ENCODE results near the gene SEPTIN1.
A peak's percentile ranks its signal among the peaks of the same experiment; 100 is the strongest.

SEPTIN1 gene

DNA sequence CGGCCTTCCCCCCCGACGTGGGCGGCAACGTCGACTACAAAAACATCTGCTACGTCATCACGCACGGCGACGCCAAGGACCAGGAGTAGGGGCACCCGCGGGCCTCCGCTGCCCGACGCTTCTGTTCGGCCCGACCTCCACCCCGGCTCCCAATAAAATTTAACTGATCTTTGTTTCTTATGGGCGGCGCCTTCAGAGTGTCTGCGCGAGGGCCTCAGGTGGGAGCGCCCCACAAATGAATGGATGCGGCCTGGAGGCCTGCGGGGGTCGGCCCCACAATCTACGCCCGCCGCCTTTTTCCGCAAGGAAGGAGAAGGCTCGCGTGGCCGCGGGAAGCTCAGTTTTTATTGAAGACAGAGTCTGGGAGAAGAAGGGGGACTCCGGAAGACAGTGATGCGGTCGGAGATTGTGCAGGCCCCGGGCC, 4.5 kb downstream of the SEPTIN1 start:
- H3K14ac ChIP-seq (ENCODE audit: low read length): peak overlapping the region; percentile 92
- H3K4me1 ChIP-seq (ENCODE audit: control insufficient read depth in 1 of 2, insufficient read depth in 2 of 2, low read length in 2 of 2): peaks cover 24 to 29% of the 10 kb centered on the region in 2 experiments
- peak overlapping the region; percentile 33 for H3K4me3 ChIP-seq (ENCODE audit: low read depth, low read length)
- no CpG with 5 or more reads among the region's 39 CpGs for WGBS (ENCODE audit: extremely low coverage, insufficient coverage, insufficient read length)
- peak overlapping the region; percentile 92 for H2BK120ac ChIP-seq (ENCODE audit: insufficient read depth, low read length, poor library complexity)
- H3K4me2 ChIP-seq (ENCODE audit: low read length): peak overlapping the region; percentile 75
- no peaks in the 10 kb centered on the region for H3K27me3 ChIP-seq (ENCODE audit: insufficient read depth, low read length)
- peak overlapping the region; percentile 96 for H4K91ac ChIP-seq (ENCODE audit: low read depth, low read length)
- H3K18ac ChIP-seq (ENCODE audit: low read length): peak overlapping the region; percentile 95
- peak overlapping the region; percentile 85 for H3K4ac ChIP-seq (ENCODE audit: low read depth, low read length)
- no peak overlapping the region for H2BK12ac ChIP-seq (ENCODE audit: low read length)
- peaks cover 18% of the 10 kb centered on the region for H3K79me1 ChIP-seq (ENCODE audit: low read length)
- peak overlapping the region; percentile 96 for H2BK5ac ChIP-seq (ENCODE audit: low read depth, low read length, poor library complexity)
- H3K9ac ChIP-seq (ENCODE audit: low read length): peak overlapping the region; percentile 55
- peak overlapping the region; percentile 57 for H2AK5ac ChIP-seq (ENCODE audit: low read length)
- H3K27ac ChIP-seq (ENCODE audit: low read depth, low read length): peak overlapping the region; percentile 99
- H2AFZ ChIP-seq (ENCODE audit: insufficient read depth, low read length, poor library complexity): peak overlapping the region; percentile 77
- H4K8ac ChIP-seq (ENCODE audit: low read depth, low read length): peak overlapping the region; percentile 96
- H4K12ac ChIP-seq (ENCODE audit: low read depth, low read length): peak overlapping the region; percentile 95
- no peak overlapping the region for H3K23ac ChIP-seq (ENCODE audit: low read length)
- peaks cover 12% of the 10 kb centered on the region for H3K79me2 ChIP-seq (ENCODE audit: control insufficient read depth, insufficient read depth, low read length, poor library complexity)
- no peaks in the 10 kb centered on the region for H3K9me3 ChIP-seq (ENCODE audit: insufficient read depth, low read depth, low read length)
- peaks cover 0 to 3% of the 10 kb centered on the region in 2 experiments for H3K36me3 ChIP-seq (ENCODE audit: control insufficient read depth in 1 of 2, insufficient read depth in 2 of 2, low read length in 2 of 2)
- DNase-seq: peak; percentile 76 to 86

DNA sequence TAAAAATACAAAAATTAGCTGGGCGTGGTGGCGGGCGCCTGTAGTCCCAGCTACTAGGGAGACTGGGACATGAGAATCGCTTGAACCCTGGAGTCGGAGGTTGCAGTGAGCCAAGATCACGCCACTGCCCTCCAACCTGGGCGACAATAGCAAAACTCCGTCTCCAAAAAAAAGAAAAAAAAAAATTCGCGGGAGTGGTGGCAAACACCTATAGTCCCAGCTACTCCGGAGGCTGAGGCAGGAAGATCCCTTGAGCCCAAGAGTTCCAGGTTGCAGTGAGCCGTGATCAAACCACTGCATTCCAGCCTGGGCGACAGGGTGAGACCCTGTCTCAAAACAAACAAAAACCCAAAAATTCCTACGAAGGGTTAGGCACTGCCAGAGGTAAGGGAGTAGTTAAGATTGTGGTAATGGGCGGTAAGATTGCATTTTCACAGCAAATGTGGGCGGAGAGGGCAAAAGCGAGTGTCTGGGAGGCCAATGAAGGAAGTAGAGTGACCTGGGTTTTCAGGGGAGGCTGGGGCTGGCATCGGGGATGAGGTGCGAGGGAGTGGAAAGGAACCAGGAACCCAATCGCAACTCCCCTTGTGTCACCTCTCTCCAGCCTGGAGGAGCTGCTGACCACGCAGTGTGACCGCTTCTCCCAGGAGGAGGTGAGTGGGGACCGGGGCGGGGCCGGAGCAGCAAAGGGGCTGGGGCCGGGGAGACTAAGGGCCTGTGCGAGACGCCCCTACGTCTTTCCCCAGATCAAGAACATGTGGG, 5.1 kb downstream of the SEPTIN1 start:
- Histone ChIP-seq H3K79me2 (ENCODE audit: control insufficient read depth, insufficient read depth, low read length, poor library complexity) (peaks cover 12% of the 10 kb centered on the region), H2AFZ (ENCODE audit: insufficient read depth, low read length, poor library complexity) (peak overlapping the region; percentile 77), H2BK5ac (ENCODE audit: low read depth, low read length, poor library complexity) (peak overlapping the region; percentile 80), H2AK5ac (ENCODE audit: low read length) (peak overlapping the region; percentile 89), H3K9me3 (ENCODE audit: insufficient read depth, low read depth, low read length) (no peaks in the 10 kb centered on the region), H4K8ac (ENCODE audit: low read depth, low read length) (peak overlapping the region; percentile 96), H4K91ac (ENCODE audit: low read depth, low read length) (peak overlapping the region; percentile 96), H3K79me1 (ENCODE audit: low read length) (peaks cover 18% of the 10 kb centered on the region), H3K36me3 (ENCODE audit: control insufficient read depth in 1 of 2, insufficient read depth in 2 of 2, low read length in 2 of 2) (peaks cover 0 to 3% of the 10 kb centered on the region in 2 experiments), H2BK120ac (ENCODE audit: insufficient read depth, low read length, poor library complexity) (peak overlapping the region; percentile 92), H3K4me1 (ENCODE audit: control insufficient read depth in 1 of 2, insufficient read depth in 2 of 2, low read length in 2 of 2) (peaks cover 24 to 29% of the 10 kb centered on the region in 2 experiments), H3K27ac (ENCODE audit: low read depth, low read length) (peak overlapping the region; percentile 99), H3K4me2 (ENCODE audit: low read length) (peak overlapping the region; percentile 75), H3K14ac (ENCODE audit: low read length) (peak overlapping the region; percentile 92), H2BK12ac (ENCODE audit: low read length) (peak overlapping the region; percentile 73), H3K4me3 (ENCODE audit: low read depth, low read length) (no peak overlapping the region), H3K18ac (ENCODE audit: low read length) (peak overlapping the region; percentile 95), H4K12ac (ENCODE audit: low read depth, low read length) (peak overlapping the region; percentile 95), H3K27me3 (ENCODE audit: insufficient read depth, low read length) (no peaks in the 10 kb centered on the region), H3K23ac (ENCODE audit: low read length) (no peak overlapping the region), H3K9ac (ENCODE audit: low read length) (peak overlapping the region; percentile 37), H3K4ac (ENCODE audit: low read depth, low read length) (peak overlapping the region; percentile 85)
- WGBS (ENCODE audit: extremely low coverage, insufficient coverage, insufficient read length): no CpG with 5 or more reads among the region's 29 CpGs
- peak in 1 of 2 donors; percentile 47 for DNase-seq

DNA sequence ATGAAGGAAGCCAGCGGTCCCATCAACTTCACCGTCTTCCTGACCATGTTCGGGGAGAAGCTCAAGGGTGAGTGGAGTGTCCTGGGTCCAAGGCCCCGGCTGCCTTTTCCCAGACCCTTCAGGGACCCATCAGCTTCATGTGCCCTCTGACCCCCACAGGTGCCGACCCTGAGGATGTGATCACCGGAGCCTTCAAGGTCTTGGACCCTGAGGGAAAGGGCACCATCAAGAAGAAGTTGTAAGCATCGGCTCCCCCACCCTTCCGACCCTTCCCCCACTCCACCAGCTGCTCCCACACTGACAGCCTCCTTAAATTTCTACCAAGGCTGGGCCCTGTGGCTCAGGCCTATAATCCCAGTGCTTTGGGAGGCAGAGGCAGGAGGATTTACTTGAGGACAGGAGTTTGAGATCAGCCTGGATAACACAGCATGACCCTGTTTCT, 5.9 kb downstream of the SEPTIN1 start:
- DNase-seq: no peak
- Histone ChIP-seq H3K79me1 (ENCODE audit: low read length) (peaks cover 19% of the 10 kb centered on the region), H2AFZ (ENCODE audit: insufficient read depth, low read length, poor library complexity) (no peak overlapping the region), H3K79me2 (ENCODE audit: control insufficient read depth, insufficient read depth, low read length, poor library complexity) (peaks cover 12% of the 10 kb centered on the region), H3K27me3 (ENCODE audit: insufficient read depth, low read length) (no peaks in the 10 kb centered on the region), H3K4me1 (ENCODE audit: control insufficient read depth in 1 of 2, insufficient read depth in 2 of 2, low read length in 2 of 2) (peaks cover 17 to 24% of the 10 kb centered on the region in 2 experiments), H4K12ac (ENCODE audit: low read depth, low read length) (no peak overlapping the region), H3K27ac (ENCODE audit: low read depth, low read length) (no peak overlapping the region), H3K14ac (ENCODE audit: low read length) (no peak overlapping the region), H2BK5ac (ENCODE audit: low read depth, low read length, poor library complexity) (no peak overlapping the region), H4K8ac (ENCODE audit: low read depth, low read length) (no peak overlapping the region), H3K4me3 (ENCODE audit: low read depth, low read length) (no peak overlapping the region), H3K4ac (ENCODE audit: low read depth, low read length) (no peak overlapping the region), H4K91ac (ENCODE audit: low read depth, low read length) (no peak overlapping the region), H2AK5ac (ENCODE audit: low read length) (peak overlapping the region; percentile 7), H3K36me3 (ENCODE audit: control insufficient read depth in 1 of 2, insufficient read depth in 2 of 2, low read length in 2 of 2) (peaks cover 0 to 3% of the 10 kb centered on the region in 2 experiments), H2BK12ac (ENCODE audit: low read length) (peak overlapping the region; percentile 7), H3K23ac (ENCODE audit: low read length) (no peak overlapping the region), H3K9ac (ENCODE audit: low read length) (no peak overlapping the region), H3K18ac (ENCODE audit: low read length) (no peak overlapping the region), H3K4me2 (ENCODE audit: low read length) (no peak overlapping the region), H2BK120ac (ENCODE audit: insufficient read depth, low read length, poor library complexity) (no peak overlapping the region), H3K9me3 (ENCODE audit: insufficient read depth, low read depth, low read length) (no peaks in the 10 kb centered on the region)
- no CpG with 5 or more reads among the region's 8 CpGs for WGBS (ENCODE audit: extremely low coverage, insufficient coverage, insufficient read length)

DNA sequence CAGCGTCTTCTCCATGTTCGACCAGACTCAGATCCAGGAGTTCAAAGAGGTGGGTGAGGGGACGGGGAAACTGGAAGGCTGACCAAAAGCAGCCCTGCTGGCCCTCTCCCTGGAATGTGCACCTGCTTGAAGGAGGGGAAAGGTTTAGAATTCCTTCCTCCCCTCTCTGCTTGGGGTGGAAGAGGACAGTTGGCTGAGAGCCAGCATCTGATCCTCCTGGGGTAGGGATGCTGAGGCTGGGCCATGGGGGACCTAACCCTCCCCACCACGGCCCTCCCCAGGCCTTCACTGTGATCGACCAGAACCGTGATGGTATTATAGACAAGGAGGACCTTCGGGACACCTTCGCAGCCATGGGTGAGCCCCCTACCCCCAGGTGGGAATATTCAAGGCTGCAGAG, 6.5 kb downstream of the SEPTIN1 start:
- peak overlapping the region; percentile 35 for H3K9ac ChIP-seq (ENCODE audit: low read length)
- no peak overlapping the region for H3K23ac ChIP-seq (ENCODE audit: low read length)
- peaks cover 23% of the 10 kb centered on the region for H3K79me1 ChIP-seq (ENCODE audit: low read length)
- peaks cover 12% of the 10 kb centered on the region for H3K79me2 ChIP-seq (ENCODE audit: control insufficient read depth, insufficient read depth, low read length, poor library complexity)
- H3K4me2 ChIP-seq (ENCODE audit: low read length): no peak overlapping the region
- no peak overlapping the region for H3K27ac ChIP-seq (ENCODE audit: low read depth, low read length)
- peak overlapping the region; percentile 24 for H2AK5ac ChIP-seq (ENCODE audit: low read length)
- H2BK5ac ChIP-seq (ENCODE audit: low read depth, low read length, poor library complexity): no peak overlapping the region
- peaks cover 0 to 2% of the 10 kb centered on the region in 2 experiments for H3K36me3 ChIP-seq (ENCODE audit: control insufficient read depth in 1 of 2, insufficient read depth in 2 of 2, low read length in 2 of 2)
- H3K18ac ChIP-seq (ENCODE audit: low read length): no peak overlapping the region
- no peak overlapping the region for H4K8ac ChIP-seq (ENCODE audit: low read depth, low read length)
- no peak overlapping the region for H3K4ac ChIP-seq (ENCODE audit: low read depth, low read length)
- H3K27me3 ChIP-seq (ENCODE audit: insufficient read depth, low read length): no peaks in the 10 kb centered on the region
- H3K9me3 ChIP-seq (ENCODE audit: insufficient read depth, low read depth, low read length): no peaks in the 10 kb centered on the region
- H2AFZ ChIP-seq (ENCODE audit: insufficient read depth, low read length, poor library complexity): no peak overlapping the region
- H3K14ac ChIP-seq (ENCODE audit: low read length): no peak overlapping the region
- no peak overlapping the region for H4K91ac ChIP-seq (ENCODE audit: low read depth, low read length)
- DNase-seq: peak in 1 of 2 donors; percentile 49
- H2BK120ac ChIP-seq (ENCODE audit: insufficient read depth, low read length, poor library complexity): no peak overlapping the region
- H4K12ac ChIP-seq (ENCODE audit: low read depth, low read length): no peak overlapping the region
- H2BK12ac ChIP-seq (ENCODE audit: low read length): no peak overlapping the region
- H3K4me3 ChIP-seq (ENCODE audit: low read depth, low read length): no peak overlapping the region
- no CpG with 5 or more reads among the region's 8 CpGs for WGBS (ENCODE audit: extremely low coverage, insufficient coverage, insufficient read length)
- peaks cover 12 to 23% of the 10 kb centered on the region in 2 experiments for H3K4me1 ChIP-seq (ENCODE audit: control insufficient read depth in 1 of 2, insufficient read depth in 2 of 2, low read length in 2 of 2)
